Measurements from ENCODE around the gene LRPPRC. TPM values are rescaled to one million over a fixed set of nuclear protein-coding genes. Genes with fewer than 3 reads are reported as not detected.

LRPPRC gene
- total RNA-seq, 4 donors from 2014 or later = 35.7 to 65.0 (median 53.2) TPM

DNA sequence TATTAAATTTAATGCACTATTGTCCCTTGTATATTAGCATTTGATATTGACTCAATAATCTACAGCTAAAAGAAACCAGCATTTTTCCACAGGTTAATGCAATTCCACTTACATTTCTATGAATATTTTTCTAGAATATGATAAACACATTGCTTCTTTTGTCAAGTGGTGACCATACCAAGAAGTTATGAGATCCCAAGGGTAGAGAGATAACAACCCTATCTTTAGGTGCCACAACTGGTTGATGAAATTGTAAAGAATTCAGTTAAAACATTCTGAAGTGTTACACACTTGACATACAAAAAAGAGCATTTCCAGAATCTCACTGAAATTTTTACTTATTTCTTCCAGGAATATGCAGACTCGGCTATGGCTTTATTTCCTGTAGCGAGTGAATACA, 101.0 kb downstream of the LRPPRC start:
- WGBS, 2 donors = 95% methylated on average over 2 of the region's 2 CpGs
- no peaks in the 10 kb centered on the region for H3K9me3 ChIP-seq
- peaks cover 3 to 100% (median 17%) of the 10 kb centered on the region in 3 donors for H3K36me3 ChIP-seq
- no peaks in the 10 kb centered on the region for H3K4me1 ChIP-seq
- DNase-seq = no peak
- no peak overlapping the region for H3K27ac ChIP-seq
- intact Hi-C loops (cut with DNase I) = no loop called here
- no peaks in the 10 kb centered on the region for H3K27me3 ChIP-seq
- no peak for TF ChIP-seq POLR2A (IDR thresholded peaks at IDR 0.05)
- TF ChIP-seq, protein P1, sequence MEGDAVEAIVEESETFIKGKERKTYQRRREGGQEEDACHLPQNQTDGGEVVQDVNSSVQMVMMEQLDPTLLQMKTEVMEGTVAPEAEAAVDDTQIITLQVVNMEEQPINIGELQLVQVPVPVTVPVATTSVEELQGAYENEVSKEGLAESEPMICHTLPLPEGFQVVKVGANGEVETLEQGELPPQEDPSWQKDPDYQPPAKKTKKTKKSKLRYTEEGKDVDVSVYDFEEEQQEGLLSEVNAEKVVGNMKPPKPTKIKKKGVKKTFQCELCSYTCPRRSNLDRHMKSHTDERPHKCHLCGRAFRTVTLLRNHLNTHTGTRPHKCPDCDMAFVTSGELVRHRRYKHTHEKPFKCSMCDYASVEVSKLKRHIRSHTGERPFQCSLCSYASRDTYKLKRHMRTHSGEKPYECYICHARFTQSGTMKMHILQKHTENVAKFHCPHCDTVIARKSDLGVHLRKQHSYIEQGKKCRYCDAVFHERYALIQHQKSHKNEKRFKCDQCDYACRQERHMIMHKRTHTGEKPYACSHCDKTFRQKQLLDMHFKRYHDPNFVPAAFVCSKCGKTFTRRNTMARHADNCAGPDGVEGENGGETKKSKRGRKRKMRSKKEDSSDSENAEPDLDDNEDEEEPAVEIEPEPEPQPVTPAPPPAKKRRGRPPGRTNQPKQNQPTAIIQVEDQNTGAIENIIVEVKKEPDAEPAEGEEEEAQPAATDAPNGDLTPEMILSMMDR (IDR thresholded peaks at IDR 0.05) = no peak
- no peak overlapping the region for H3K4me3 ChIP-seq

DNA sequence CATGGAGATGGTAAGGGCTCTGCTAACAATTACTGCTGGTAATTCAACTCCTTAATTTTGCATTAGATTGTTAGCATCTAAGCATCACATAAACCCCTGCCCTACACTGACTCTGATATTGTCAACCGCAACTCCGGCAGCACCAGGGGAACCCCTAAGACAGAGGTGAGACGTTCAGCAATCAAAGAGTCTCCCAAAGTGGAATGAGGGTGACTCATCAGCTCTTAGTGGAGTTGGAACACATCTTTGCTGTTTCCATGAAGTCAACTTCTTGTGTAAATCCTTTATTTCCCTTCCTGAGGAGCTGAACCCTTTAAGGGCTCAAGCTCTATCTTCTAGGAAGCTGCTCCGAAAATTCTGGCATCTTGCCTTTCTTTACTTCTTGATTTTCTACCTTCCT, 104.9 kb downstream of the LRPPRC start:
- Histone ChIP-seq H3K4me1 (no peaks in the 10 kb centered on the region), H3K4me3 (no peak overlapping the region), H3K9me3 (no peaks in the 10 kb centered on the region), H3K36me3 (peaks cover 0 to 99% (median 12%) of the 10 kb centered on the region in 3 donors), H3K27ac (no peak overlapping the region), H3K27me3 (no peaks in the 10 kb centered on the region)
- intact Hi-C loops (cut with DNase I) = no loop called here
- 63 to 75% methylated on average over 4 of the region's 4 CpGs for WGBS, 2 donors
- DNase-seq = no peak
- TF ChIP-seq POLR2A (IDR thresholded peaks at IDR 0.05) = no peak
- TF ChIP-seq, protein P1 (IDR thresholded peaks at IDR 0.05) = no peak

DNA sequence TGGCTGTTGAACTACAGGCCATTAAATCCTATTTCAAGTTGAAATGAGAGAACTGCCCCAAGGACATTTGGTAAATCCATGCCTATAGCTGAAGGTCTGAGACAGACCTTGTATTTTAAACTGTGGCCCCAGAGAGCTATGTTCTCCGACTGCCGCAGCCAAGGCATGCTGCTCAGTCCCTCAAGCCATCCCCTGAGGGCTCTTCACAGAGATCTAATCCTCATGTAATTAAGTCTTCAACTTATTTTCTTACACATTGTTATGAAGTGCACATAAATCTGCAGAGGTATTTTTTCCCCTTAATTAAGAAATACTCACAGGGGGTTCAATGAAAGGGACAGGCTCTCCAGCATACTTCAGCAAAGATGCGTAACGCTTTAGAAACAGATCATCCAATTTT, 106.4 kb downstream of the LRPPRC start:
- Histone ChIP-seq H3K27ac (no peak overlapping the region), H3K4me3 (no peak overlapping the region), H3K27me3 (no peaks in the 10 kb centered on the region), H3K9me3 (no peaks in the 10 kb centered on the region), H3K4me1 (no peaks in the 10 kb centered on the region), H3K36me3 (peaks cover 0 to 93% (median 12%) of the 10 kb centered on the region in 3 donors)
- DNase-seq = no peak
- TF ChIP-seq, protein P1 (IDR thresholded peaks at IDR 0.05) = no peak
- TF ChIP-seq POLR2A (IDR thresholded peaks at IDR 0.05) = no peak
- intact Hi-C loops (cut with DNase I) = no loop called here
- 94 to 96% methylated on average over 4 of the region's 4 CpGs for WGBS, 2 donors

DNA sequence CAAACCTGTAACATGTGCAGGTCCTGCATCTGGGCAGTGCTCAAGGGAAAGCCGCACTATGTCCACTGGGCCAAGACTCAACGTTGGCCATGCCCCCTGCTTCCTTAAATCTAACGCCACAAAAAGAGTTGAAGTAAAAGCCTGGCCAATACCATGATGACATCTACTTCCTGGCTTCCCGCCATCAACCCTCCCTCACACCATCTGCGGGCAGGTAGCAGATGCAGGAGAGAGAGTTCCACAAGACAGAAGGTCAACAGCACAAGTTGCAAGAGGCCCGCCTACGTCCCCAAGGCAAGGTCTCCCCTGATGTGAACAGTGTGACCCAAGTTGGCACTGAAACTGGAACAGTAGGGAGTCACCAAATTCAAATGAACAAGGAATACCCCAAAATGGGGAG, 108.6 kb downstream of the LRPPRC start:
- no peak for DNase-seq
- H3K4me3 ChIP-seq = no peak overlapping the region
- H3K4me1 ChIP-seq = peaks cover 0 to 4% (median 0%) of the 10 kb centered on the region in 3 donors
- H3K27me3 ChIP-seq = no peaks in the 10 kb centered on the region
- no peak overlapping the region for H3K27ac ChIP-seq
- TF ChIP-seq, protein P1 (IDR thresholded peaks at IDR 0.05) = no peak
- no peak for TF ChIP-seq POLR2A (IDR thresholded peaks at IDR 0.05)
- no peaks in the 10 kb centered on the region for H3K9me3 ChIP-seq
- intact Hi-C loops (cut with DNase I) = no loop called here
- H3K36me3 ChIP-seq = peaks cover 0 to 71% (median 6%) of the 10 kb centered on the region in 3 donors
- 87 to 92% methylated on average over 7 of the region's 7 CpGs for WGBS, 2 donors

DNA sequence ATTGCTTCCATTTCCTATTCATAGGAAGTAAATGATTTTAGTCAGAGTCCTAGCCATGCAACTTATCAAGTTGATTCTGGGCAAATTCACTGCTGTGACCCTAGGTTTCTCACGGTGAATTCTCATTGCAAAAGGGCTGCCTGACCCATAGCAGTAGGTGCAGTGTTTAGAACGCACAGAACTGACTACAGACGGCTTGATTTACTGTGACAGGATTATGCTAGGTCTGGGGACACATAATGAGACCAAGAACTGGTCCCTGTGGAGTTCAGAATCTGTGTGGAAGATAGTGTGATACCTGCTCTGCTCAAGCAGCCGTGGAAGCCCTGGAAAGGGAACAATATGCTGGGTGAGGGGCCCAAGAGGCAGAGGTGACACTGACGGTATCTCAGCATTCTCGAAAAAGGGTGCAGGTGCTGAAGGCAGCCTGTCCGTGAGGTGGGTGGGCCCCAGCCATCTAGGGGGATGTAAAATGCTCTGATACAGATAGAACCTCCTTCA, 110.6 kb downstream of the LRPPRC start:
- peaks cover 0 to 51% (median 6%) of the 10 kb centered on the region in 3 donors for H3K36me3 ChIP-seq
- intact Hi-C loops (cut with DNase I) = no loop called here
- H3K4me3 ChIP-seq = no peak overlapping the region
- no peaks in the 10 kb centered on the region for H3K9me3 ChIP-seq
- TF ChIP-seq, protein P1 (IDR thresholded peaks at IDR 0.05) = no peak
- TF ChIP-seq POLR2A (IDR thresholded peaks at IDR 0.05) = no peak
- no peak overlapping the region for H3K27ac ChIP-seq
- 81 to 92% methylated on average over 7 of the region's 7 CpGs for WGBS, 2 donors
- DNase-seq = no peak
- H3K27me3 ChIP-seq = no peaks in the 10 kb centered on the region
- H3K4me1 ChIP-seq = peaks cover 0 to 15% (median 0%) of the 10 kb centered on the region in 3 donors
